ENCODE data around the gene GJC1. TPM values are rescaled to one million over a fixed set of nuclear protein-coding genes. Genes with fewer than 3 reads are reported as not detected.
A peak's percentile ranks its signal among the peaks of the same experiment; 100 is the strongest.

The GJC1 gene
- polyA plus RNA-seq, 2 of the 4 experiments (the other 2 are of a cell fraction), result 21.2 to 22.1 TPM

GRCh38 chr17:44766409-44767038 lies 63.6 kb downstream of the GJC1 start:
- DNase-seq (ENCODE audit: low read depth in 1 of 2, low spot score in 1 of 2) (no peak), FAIRE-seq (no peak), ATAC-seq (peak; percentile 4 to 13; a peak in 3 of 6 replicates)
- WGBS (ENCODE audit: missing lambda C conversion rate), result 66% methylated on average over 6 of the region's 8 CpGs
- H3K9me3 ChIP-seq, result no peaks in the 10 kb centered on the region
- ChIA-PET POLR2A (no interaction called here), CTCF (interaction anchor here (5.6 to 30.3 kb wide), 3 partner anchors 7 to 99 kb away, joined by 36 to 1787 read pairs (median 65); partner anchors contain the start of gene HIGD1B)
- TF ChIP-seq CHD2 (IDR thresholded peaks at IDR 0.05; ENCODE audit: low read length, partially characterized antibody) (no peak), BHLHE40 (IDR thresholded peaks at IDR 0.05; ENCODE audit: low read depth, low read length) (no peak), POLR2AphosphoS2 (conservative IDR thresholded peaks at IDR 0.05; ENCODE audit: low read length) (no peak), HOXB5 (CRISPR knock-in tag; IDR thresholded peaks at IDR 0.05) (no peak), PHF8 (IDR thresholded peaks at IDR 0.05; ENCODE audit: borderline replicate concordance, low read depth) (no peak), NPAS2 (CRISPR knock-in tag; IDR thresholded peaks at IDR 0.05; ENCODE audit: borderline replicate concordance) (no peak), HMGXB4 (CRISPR knock-in tag; IDR thresholded peaks at IDR 0.05; ENCODE audit: borderline replicate concordance) (no peak), ZC3H11A (IDR thresholded peaks at IDR 0.05) (no peak), ZFP36 (IDR thresholded peaks at IDR 0.05; ENCODE audit: borderline replicate concordance, partially characterized antibody) (no peak), HDAC2 (IDR thresholded peaks at IDR 0.05) (no peak), HEYL (CRISPR knock-in tag; IDR thresholded peaks at IDR 0.05) (no peak), ZSCAN20 (CRISPR knock-in tag; IDR thresholded peaks at IDR 0.05) (no peak), CHD4 (IDR thresholded peaks at IDR 0.05; ENCODE audit: borderline replicate concordance) (no peak), E2F6 (IDR thresholded peaks at IDR 0.05; ENCODE audit: borderline replicate concordance, low read depth) (no peak), EP300 (IDR thresholded peaks at IDR 0.05) (no peak), CBX2 (IDR thresholded peaks at IDR 0.05; ENCODE audit: borderline replicate concordance, low read depth) (no peak), EHF (CRISPR knock-in tag; IDR thresholded peaks at IDR 0.05) (no peak)
- TF ChIP-seq, protein P1, sequence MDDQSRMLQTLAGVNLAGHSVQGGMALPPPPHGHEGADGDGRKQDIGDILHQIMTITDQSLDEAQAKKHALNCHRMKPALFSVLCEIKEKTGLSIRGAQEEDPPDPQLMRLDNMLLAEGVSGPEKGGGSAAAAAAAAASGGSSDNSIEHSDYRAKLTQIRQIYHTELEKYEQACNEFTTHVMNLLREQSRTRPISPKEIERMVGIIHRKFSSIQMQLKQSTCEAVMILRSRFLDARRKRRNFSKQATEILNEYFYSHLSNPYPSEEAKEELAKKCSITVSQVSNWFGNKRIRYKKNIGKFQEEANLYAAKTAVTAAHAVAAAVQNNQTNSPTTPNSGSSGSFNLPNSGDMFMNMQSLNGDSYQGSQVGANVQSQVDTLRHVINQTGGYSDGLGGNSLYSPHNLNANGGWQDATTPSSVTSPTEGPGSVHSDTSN (IDR thresholded peaks at IDR 0.05), result no peak
- H3K4me2 ChIP-seq, result no peak overlapping the region
- H3K4me3 ChIP-seq, result no peak overlapping the region
- no peak overlapping the region for H3K27ac ChIP-seq
- no peaks in the 10 kb centered on the region for H3K4me1 ChIP-seq

DNA sequence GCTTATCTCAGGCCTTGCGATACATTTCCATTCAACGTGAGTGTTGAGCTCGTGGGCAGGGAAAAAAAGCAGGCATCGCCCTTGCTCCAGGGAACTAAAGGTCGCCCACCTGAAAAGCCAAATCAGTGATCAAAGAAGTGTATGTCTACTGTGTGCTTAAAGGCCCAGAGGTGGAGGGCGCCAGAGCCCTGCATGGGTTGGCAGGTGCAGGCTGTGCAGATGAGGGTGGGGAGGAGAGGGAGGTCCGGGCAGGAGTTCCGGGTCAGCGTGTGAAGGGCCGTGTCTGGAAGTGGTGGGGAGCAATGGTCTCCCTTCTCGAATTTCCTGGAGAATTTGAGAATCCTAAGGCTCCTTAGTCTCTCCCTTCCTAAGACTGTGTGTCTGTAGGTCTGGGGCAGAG lies 64.1 kb downstream of the GJC1 start:
- Histone ChIP-seq H3K27ac (no peak overlapping the region), H3K4me1 (no peaks in the 10 kb centered on the region), H3K4me2 (no peak overlapping the region), H3K4me3 (no peak overlapping the region), H3K9me3 (no peaks in the 10 kb centered on the region)
- TF ChIP-seq, protein P2, sequence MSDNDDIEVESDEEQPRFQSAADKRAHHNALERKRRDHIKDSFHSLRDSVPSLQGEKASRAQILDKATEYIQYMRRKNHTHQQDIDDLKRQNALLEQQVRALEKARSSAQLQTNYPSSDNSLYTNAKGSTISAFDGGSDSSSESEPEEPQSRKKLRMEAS (IDR thresholded peaks at IDR 0.05), result no peak
- TF ChIP-seq ESRRA (IDR thresholded peaks at IDR 0.05; ENCODE audit: borderline replicate concordance, low read length) (no peak), ZFP36 (IDR thresholded peaks at IDR 0.05; ENCODE audit: borderline replicate concordance, partially characterized antibody) (no peak), NPAS2 (CRISPR knock-in tag; IDR thresholded peaks at IDR 0.05; ENCODE audit: borderline replicate concordance) (no peak), KDM5A (IDR thresholded peaks at IDR 0.05) (no peak), SREBF2 (IDR thresholded peaks at IDR 0.05) (no peak), HMGXB4 (CRISPR knock-in tag; IDR thresholded peaks at IDR 0.05; ENCODE audit: borderline replicate concordance) (no peak), ZC3H11A (IDR thresholded peaks at IDR 0.05) (no peak), HDAC2 (IDR thresholded peaks at IDR 0.05) (no peak), JUN (IDR thresholded peaks at IDR 0.05) (no peak), RARB (CRISPR knock-in tag; IDR thresholded peaks at IDR 0.05) (no peak), RCOR1 (IDR thresholded peaks at IDR 0.05; ENCODE audit: low read depth, low read length) (no peak), FOSL2 (IDR thresholded peaks at IDR 0.05) (no peak), FOSL2 (CRISPR knock-in tag; IDR thresholded peaks at IDR 0.05) (no peak), FOXS1 (CRISPR knock-in tag; IDR thresholded peaks at IDR 0.05) (no peak), TP53 (CRISPR knock-in tag; IDR thresholded peaks at IDR 0.05) (no peak), HOXB5 (CRISPR knock-in tag; IDR thresholded peaks at IDR 0.05) (no peak)
- TF ChIP-seq, protein P3, sequence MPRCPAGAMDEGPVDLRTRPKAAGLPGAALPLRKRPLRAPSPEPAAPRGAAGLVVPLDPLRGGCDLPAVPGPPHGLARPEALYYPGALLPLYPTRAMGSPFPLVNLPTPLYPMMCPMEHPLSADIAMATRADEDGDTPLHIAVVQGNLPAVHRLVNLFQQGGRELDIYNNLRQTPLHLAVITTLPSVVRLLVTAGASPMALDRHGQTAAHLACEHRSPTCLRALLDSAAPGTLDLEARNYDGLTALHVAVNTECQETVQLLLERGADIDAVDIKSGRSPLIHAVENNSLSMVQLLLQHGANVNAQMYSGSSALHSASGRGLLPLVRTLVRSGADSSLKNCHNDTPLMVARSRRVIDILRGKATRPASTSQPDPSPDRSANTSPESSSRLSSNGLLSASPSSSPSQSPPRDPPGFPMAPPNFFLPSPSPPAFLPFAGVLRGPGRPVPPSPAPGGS (IDR thresholded peaks at IDR 0.05), result no peak
- DNase-seq (ENCODE audit: low read depth in 1 of 2, low spot score in 1 of 2) (no peak), FAIRE-seq (no peak), ATAC-seq (no peak)
- CTCF ChIA-PET, result interaction anchor here (1.2 to 30.3 kb wide), 4 partner anchors 7 to 156 kb away, joined by 3 to 1787 read pairs (median 50); partner anchors contain the start of gene HIGD1B
- POLR2A ChIA-PET, result no interaction called here
- 79% methylated on average over 11 of the region's 11 CpGs for whole genome bisulfite sequencing (ENCODE audit: missing lambda C conversion rate)
